ENCODE results near the gene DIP2C.

Gene DIP2C

GRCh38 chr10:563827-564226, 125.6 kb downstream of the DIP2C start:
- DNase-seq, result no peak
- Mint-ChIP-seq H3K36me3 (ENCODE audit: low read depth) (peaks cover 3% of the 10 kb centered on the region), H3K4me3 (no peak overlapping the region), H3K27ac (no peak overlapping the region), H3K4me1 (no peaks in the 10 kb centered on the region), H3K9me3 (peaks cover 9% of the 10 kb centered on the region), H3K27me3 (no peaks in the 10 kb centered on the region)
- ATAC-seq, result no peak

DNA sequence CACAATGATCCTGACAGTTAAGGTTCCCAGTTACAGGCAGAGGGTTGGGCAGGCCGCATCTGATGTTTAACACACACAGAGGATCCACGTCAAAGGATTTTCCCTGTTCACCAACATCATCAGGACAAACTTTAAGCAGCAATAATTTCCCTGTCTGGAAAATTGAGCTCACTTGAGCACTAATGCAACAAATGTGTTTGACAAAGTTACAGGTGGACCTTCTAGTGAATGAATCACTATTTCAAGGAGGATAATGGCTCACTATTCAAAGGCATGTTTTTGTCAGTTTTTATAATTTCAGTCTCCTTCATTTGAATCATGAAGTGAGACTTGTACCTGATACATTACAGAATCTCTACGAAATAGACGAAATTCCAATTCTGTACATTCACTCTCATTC, 127.3 kb downstream of the DIP2C start:
- H3K27me3 Mint-ChIP-seq, result peaks cover 2% of the 10 kb centered on the region
- H3K4me1 Mint-ChIP-seq, result no peaks in the 10 kb centered on the region
- DNase-seq (no peak), ATAC-seq (no peak)
- no peak overlapping the region for H3K27ac Mint-ChIP-seq
- peaks cover 3% of the 10 kb centered on the region for H3K36me3 Mint-ChIP-seq (ENCODE audit: low read depth)
- H3K4me3 Mint-ChIP-seq, result no peak overlapping the region
- peaks cover 9% of the 10 kb centered on the region for H3K9me3 Mint-ChIP-seq

GRCh38 chr10:561721-562120, 127.7 kb downstream of the DIP2C start:
- no peak overlapping the region for H3K4me3 Mint-ChIP-seq
- peaks cover 3% of the 10 kb centered on the region for H3K36me3 Mint-ChIP-seq (ENCODE audit: low read depth)
- H3K9me3 Mint-ChIP-seq, result peaks cover 9% of the 10 kb centered on the region
- DNase-seq (no peak), ATAC-seq (no peak)
- no peaks in the 10 kb centered on the region for H3K4me1 Mint-ChIP-seq
- H3K27ac Mint-ChIP-seq, result no peak overlapping the region
- H3K27me3 Mint-ChIP-seq, result peaks cover 3% of the 10 kb centered on the region

DNA sequence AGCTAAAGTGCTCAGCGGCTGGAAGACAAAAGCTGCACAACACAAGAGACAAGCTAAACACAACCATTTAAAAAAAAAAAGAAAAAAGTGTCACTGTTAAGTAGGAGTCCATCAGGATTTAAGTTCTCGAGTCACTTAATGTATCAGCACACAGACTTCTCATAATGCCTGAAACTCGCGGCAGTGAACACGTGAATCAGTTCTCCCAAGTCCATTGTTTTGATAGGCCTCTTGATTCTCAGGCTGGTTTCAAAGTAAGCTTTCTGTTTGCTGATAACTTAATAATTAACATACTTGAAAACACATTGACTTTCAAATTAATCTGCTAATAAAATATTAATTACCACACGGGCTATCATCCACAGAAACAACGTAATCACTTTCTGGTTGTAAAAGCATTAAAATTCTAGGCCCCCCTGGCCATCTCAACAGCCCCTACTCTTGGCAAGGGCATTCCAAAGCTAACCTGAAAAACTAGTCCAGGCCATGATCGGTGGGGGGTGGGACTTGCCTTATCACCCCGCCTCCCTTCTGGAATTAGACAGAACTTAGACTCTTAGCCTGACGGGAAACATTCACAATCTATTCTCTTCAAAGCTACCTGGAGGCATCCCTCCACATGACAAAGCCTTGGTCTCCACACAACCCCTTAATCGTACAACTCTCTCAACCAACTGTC, 129.0 kb downstream of the DIP2C start:
- DNase-seq, result no peak
- Mint-ChIP-seq H3K36me3 (ENCODE audit: low read depth) (peaks cover 3% of the 10 kb centered on the region), H3K9me3 (peaks cover 9% of the 10 kb centered on the region), H3K27ac (no peak overlapping the region), H3K27me3 (peaks cover 8% of the 10 kb centered on the region), H3K4me1 (no peaks in the 10 kb centered on the region), H3K4me3 (no peak overlapping the region)
- no peak for ATAC-seq

GRCh38 chr10:559767-560047, 129.8 kb downstream of the DIP2C start:
- Mint-ChIP-seq H3K4me3 (no peak overlapping the region), H3K27me3 (peaks cover 12% of the 10 kb centered on the region), H3K27ac (no peak overlapping the region), H3K9me3 (peaks cover 9% of the 10 kb centered on the region), H3K4me1 (no peaks in the 10 kb centered on the region), H3K36me3 (ENCODE audit: low read depth) (peaks cover 2% of the 10 kb centered on the region)
- DNase-seq (no peak), ATAC-seq (no peak)

DNA sequence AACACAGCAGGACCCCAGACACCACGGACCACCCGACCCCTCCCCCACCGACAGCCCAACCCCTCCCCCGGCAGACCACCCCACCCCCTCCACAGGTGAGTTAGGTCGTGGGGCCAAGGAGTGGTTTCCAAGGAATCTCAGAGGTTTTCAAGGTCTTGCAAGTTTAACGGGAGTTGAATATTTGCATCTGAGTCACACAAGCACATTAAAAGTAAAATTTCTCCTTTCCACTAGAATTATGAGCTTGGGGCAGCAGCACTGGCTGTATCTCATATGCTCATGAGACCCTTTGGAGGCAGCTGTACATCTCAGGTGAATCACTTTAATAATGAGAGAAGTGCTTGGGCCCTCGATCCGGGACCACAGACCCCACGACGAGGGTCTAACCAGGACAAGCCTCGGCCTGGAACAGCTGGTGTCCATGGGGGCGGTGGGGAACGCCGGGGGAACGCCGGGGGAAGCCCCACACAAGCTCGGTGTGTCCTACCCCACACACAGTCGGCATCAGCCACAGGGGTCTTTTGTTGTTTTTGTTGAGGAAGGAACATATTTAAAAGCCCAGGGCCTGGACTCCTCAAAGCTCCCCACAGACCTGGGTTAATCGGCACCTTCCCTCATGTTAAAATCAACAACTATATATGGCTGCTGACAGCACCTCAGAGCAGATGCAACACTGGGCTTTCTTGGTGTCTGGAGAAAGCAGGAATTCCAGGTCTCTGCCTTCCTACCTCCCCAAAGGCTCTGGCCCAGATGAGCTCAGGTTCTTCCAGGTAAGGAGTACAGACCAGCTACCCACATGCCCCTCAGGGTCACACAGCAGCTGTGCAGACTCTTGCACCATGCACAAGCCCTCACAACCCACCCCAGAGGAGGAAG, 130.3 kb downstream of the DIP2C start:
- H3K4me3 Mint-ChIP-seq, result no peak overlapping the region
- ATAC-seq (no peak), DNase-seq (no peak)
- no peak overlapping the region for H3K27ac Mint-ChIP-seq
- no peaks in the 10 kb centered on the region for H3K4me1 Mint-ChIP-seq
- no peaks in the 10 kb centered on the region for H3K36me3 Mint-ChIP-seq (ENCODE audit: low read depth)
- peaks cover 12% of the 10 kb centered on the region for H3K27me3 Mint-ChIP-seq
- H3K9me3 Mint-ChIP-seq, result peaks cover 5% of the 10 kb centered on the region

DNA sequence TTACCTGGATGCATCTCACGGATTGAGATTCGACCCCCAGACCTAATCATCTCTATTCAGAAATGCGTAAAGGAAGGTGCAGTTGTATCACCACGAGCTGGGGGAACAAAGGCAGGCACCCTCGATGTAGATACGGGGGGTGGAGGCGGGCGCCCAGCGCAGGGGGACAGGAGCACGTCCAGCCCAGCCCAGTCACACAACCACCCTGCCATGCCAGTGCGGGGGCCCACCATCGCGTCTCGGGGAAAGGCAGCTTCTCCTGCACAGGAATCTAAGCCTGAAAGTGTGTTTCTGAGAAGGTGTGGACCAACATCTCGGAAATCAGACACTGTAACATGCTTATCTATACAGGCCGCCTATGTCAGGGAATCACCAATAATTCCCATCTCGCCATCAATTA, 131.1 kb downstream of the DIP2C start:
- DNase-seq, result no peak
- Mint-ChIP-seq H3K4me1 (no peaks in the 10 kb centered on the region), H3K9me3 (no peaks in the 10 kb centered on the region), H3K27ac (no peak overlapping the region), H3K4me3 (no peak overlapping the region), H3K27me3 (peaks cover 12% of the 10 kb centered on the region), H3K36me3 (ENCODE audit: low read depth) (no peaks in the 10 kb centered on the region)
- ATAC-seq, result no peak

- no peak for DNase-seq
Observed at GRCh38 chr10:557792-558328, 131.6 kb downstream of the DIP2C start.

DNA sequence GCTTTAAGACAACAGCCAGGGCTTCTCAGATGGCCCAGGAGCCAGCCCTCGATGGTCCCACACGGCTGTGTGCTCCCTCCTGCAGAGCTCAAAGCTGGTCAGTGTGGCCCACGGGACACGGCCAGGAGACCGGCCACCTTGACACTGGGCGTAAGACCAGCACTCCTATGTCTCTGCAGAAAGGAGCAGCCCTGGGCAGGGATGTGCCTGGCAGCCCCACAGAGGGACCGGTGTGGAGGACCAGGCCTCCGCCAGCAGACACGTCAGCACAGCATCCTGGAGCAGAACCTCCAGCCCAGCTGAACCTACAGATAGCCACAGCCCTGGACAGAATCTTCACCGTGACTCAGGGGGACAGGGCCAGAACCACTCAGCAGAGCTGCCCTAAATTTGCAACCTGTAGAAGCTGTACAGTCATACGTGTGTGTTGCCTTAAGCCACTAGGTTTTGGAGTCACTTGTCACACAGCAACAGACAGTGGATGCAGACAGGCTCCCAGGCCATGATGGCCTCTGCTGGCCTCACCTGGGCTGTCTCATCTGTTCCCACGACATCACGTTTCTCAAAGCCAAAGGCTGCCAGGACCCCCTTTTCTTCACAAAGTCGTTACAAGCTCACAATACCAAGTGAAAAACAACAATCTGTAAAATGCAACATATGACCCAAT, 132.4 kb downstream of the DIP2C start:
- ATAC-seq, result no peak
- Mint-ChIP-seq H3K27me3 (peaks cover 12% of the 10 kb centered on the region), H3K4me1 (no peaks in the 10 kb centered on the region), H3K36me3 (ENCODE audit: low read depth) (no peaks in the 10 kb centered on the region), H3K27ac (no peak overlapping the region), H3K9me3 (no peaks in the 10 kb centered on the region), H3K4me3 (no peak overlapping the region)
- DNase-seq, result no peak

More at GRCh38 chr10:557792-558328, 131.6 kb downstream of the DIP2C start:
- Mint-ChIP-seq H3K27me3 (peaks cover 12% of the 10 kb centered on the region), H3K4me3 (no peak overlapping the region), H3K27ac (no peak overlapping the region), H3K9me3 (no peaks in the 10 kb centered on the region), H3K36me3 (ENCODE audit: low read depth) (no peaks in the 10 kb centered on the region), H3K4me1 (no peaks in the 10 kb centered on the region)
- no peak for ATAC-seq

DNA sequence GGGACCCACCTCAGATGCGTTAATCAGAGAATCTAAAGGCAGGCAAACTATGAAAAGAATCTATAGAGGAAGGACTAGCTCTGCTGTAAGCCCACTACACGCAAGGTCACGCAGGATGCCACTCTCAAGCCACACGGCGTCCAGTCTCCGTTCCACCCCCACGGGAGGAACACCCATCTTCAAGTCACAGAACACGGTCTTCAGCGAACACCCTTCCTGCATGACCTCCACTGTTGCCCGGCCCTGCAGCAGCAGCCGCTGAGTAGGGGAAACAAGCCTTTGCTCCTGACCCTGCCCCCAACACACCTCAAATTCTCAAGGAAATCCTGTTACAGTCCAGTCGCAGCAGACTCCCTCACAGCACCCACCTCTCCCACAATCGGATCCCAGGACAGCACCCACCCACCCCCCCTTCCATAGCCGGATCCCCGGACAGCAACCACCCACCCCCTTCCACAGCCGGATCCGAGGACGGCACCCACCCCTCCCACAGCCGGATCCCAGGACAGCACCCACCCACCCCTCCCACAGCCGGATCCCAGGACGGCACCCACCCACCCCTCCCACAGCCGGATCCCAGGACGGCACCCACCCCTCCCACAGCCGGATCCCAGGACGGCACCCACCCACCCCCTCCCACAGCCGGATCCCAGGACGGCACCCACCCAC, 133.7 kb downstream of the DIP2C start:
- no peaks in the 10 kb centered on the region for H3K36me3 Mint-ChIP-seq (ENCODE audit: low read depth)
- H3K9me3 Mint-ChIP-seq, result no peaks in the 10 kb centered on the region
- no peaks in the 10 kb centered on the region for H3K4me1 Mint-ChIP-seq

DNA sequence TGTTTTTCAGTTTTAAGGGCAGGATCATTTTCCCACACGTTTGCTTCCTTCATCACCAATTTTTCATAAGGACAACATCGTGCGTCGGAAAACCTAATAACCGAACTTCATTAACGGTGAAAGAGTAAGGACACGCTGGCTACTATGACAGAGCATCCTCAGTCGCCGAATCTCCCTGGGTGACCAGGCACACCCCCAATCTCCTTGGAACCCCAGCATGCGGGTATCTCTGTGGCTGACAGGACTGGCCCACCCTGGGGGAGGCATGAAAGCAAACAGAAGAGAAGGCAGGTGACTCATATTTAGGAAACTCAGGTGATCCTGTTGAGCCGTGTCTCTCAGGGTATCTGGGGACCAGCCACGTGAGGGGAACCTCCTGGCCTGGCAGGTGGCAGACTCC, 134.2 kb downstream of the DIP2C start:
- peaks cover 12% of the 10 kb centered on the region for H3K27me3 Mint-ChIP-seq
- no peak for DNase-seq

More for the DNA sequence above, 133.7 kb downstream of the DIP2C start:
- DNase-seq (no peak), ATAC-seq (no peak)
- Mint-ChIP-seq H3K27me3 (peaks cover 12% of the 10 kb centered on the region), H3K27ac (no peak overlapping the region), H3K4me3 (no peak overlapping the region)

GRCh38 chr10:554182-554848, 135.2 kb downstream of the DIP2C start:
- Mint-ChIP-seq H3K9me3 (no peaks in the 10 kb centered on the region), H3K27ac (no peak overlapping the region), H3K4me3 (no peak overlapping the region), H3K4me1 (no peaks in the 10 kb centered on the region), H3K36me3 (ENCODE audit: low read depth) (no peaks in the 10 kb centered on the region), H3K27me3 (peaks cover 12% of the 10 kb centered on the region)
- no peak for DNase-seq
- no peak for ATAC-seq

More for the DNA sequence above, 134.2 kb downstream of the DIP2C start:
- H3K4me1 Mint-ChIP-seq, result no peaks in the 10 kb centered on the region
- H3K27ac Mint-ChIP-seq, result no peak overlapping the region
- H3K36me3 Mint-ChIP-seq (ENCODE audit: low read depth), result no peaks in the 10 kb centered on the region
- no peak overlapping the region for H3K4me3 Mint-ChIP-seq
- no peaks in the 10 kb centered on the region for H3K9me3 Mint-ChIP-seq
- no peak for ATAC-seq

DNA sequence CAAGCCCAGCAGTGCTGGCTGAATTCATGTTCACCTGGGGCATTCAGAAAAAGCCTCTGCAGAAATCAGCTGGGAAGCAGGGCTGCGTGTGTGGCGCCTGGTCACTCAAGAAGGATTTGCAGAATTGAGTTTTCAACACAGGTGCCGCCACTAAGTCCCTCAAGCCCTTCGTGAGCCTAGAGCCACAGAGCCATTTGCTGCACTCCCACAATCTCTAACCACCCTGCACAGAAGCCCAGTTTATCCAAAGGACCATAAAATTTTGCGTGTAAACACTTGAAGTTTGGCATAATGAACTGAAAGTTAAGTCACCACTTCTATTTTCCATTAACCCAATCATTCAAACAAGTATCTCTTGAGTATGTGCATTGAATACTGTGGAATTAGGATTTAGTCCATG, 136.2 kb downstream of the DIP2C start:
- peaks cover 19% of the 10 kb centered on the region for H3K27me3 Mint-ChIP-seq
- H3K4me3 Mint-ChIP-seq, result no peak overlapping the region
- no peak overlapping the region for H3K27ac Mint-ChIP-seq
- ATAC-seq (no peak), DNase-seq (no peak)
- H3K36me3 Mint-ChIP-seq (ENCODE audit: low read depth), result no peaks in the 10 kb centered on the region
- no peaks in the 10 kb centered on the region for H3K9me3 Mint-ChIP-seq
- H3K4me1 Mint-ChIP-seq, result no peaks in the 10 kb centered on the region

DNA sequence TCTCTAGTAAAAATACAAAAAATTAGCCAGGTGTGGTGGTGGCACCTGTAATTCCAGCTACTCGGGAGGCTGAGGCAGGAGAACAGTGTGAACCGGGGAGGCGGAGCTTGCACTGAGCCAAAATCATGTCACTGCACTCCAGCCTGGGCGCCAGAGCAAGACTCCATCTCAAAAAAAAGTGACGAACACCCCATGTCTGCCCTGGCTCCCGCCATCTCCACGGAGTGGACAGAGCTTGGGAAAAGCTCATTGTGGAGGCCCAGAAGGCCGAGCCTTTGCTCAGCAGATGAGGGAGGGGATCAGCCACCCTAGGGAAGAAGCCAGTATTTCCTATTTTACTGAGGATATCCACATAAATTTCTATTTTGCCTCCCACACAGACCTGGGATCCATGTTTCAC, 136.8 kb downstream of the DIP2C start:
- Mint-ChIP-seq H3K9me3 (no peaks in the 10 kb centered on the region), H3K4me3 (no peak overlapping the region), H3K36me3 (ENCODE audit: low read depth) (no peaks in the 10 kb centered on the region), H3K27ac (no peak overlapping the region), H3K27me3 (peaks cover 22% of the 10 kb centered on the region), H3K4me1 (no peaks in the 10 kb centered on the region)
- ATAC-seq (no peak), DNase-seq (no peak)
